ENCODE data around the gene SOX9. TPM values are rescaled to one million over a fixed set of nuclear protein-coding genes. Genes with fewer than 3 reads are reported as not detected.
"Not testable (repeated sequence)": the region's sequence is repeated elsewhere in the genome, so short reads cannot be mapped to it uniquely, and the experiment has no call there.

Gene SOX9
- total RNA-seq, 2 experiments from 2014 or later = not detected

- no peak overlapping the region for H3K27ac Mint-ChIP-seq
- DNase-seq (no peak), ATAC-seq (ENCODE audit: poor library complexity) (no peak)
- TF ChIP-seq CTCF (IDR thresholded peaks at IDR 0.05) = no peak
- no peaks in the 10 kb centered on the region for H3K4me1 Mint-ChIP-seq (ENCODE audit: low read depth)
- Histone ChIP-seq H3K27ac (ENCODE audit: low read depth in 1 of 2, low read length in 2 of 2) (no peak overlapping the region), H3K9me3 (ENCODE audit: control insufficient read depth in 1 of 2, insufficient read depth in 1 of 2, low read length in 2 of 2) (no peaks in the 10 kb centered on the region), H3K27me3 (ENCODE audit: control insufficient read depth in 1 of 2, insufficient read depth in 2 of 2, low read length in 2 of 2) (no peaks in the 10 kb centered on the region), H3K4me1 (ENCODE audit: insufficient read depth, low read length) (no peaks in the 10 kb centered on the region), H3K36me3 (ENCODE audit: insufficient read depth, low read length) (no peaks in the 10 kb centered on the region), H3K4me3 (ENCODE audit: low read length) (no peak overlapping the region)
- no peaks in the 10 kb centered on the region for H3K9me3 Mint-ChIP-seq
- intact Hi-C loops (cut with DNase I, micrococcal nuclease) = no loop called here
- peaks cover 10% of the 10 kb centered on the region for H3K27me3 Mint-ChIP-seq
- no peak overlapping the region for H3K4me3 Mint-ChIP-seq
- H3K36me3 Mint-ChIP-seq (ENCODE audit: low read depth) = no peaks in the 10 kb centered on the region
- ChIA-PET POLR2A (no interaction called here), CTCF (no interaction called here)
These were observed 16.3 kb downstream of the SOX9 start for GRCh38 chr17:72137161-72137560.

DNA sequence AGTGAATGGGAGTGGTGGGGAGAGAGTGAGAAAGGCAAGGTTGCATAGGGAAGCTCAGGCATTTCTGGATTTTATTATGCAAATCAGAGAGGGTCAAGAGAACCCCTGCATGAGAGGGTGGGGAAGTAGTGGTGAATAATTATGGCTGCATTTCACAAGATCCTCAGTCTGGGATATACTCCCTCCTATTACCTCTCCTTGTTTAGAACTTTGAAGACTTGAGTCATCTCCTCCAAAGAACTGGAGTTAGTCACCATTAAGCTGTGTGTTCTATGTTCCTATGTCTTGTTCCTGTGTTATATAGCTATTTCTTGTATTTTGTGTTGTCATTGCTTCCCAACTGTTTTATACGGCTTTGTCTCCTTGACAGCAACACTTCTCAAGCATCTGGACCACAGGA is 18.4 kb downstream of the SOX9 start:
- CTCF ChIA-PET = no interaction called here
- H3K4me1 Mint-ChIP-seq (ENCODE audit: low read depth) = no peaks in the 10 kb centered on the region
- no peaks in the 10 kb centered on the region for H3K9me3 Mint-ChIP-seq
- no peaks in the 10 kb centered on the region for H3K36me3 Mint-ChIP-seq (ENCODE audit: low read depth)
- intact Hi-C loops (cut with DNase I, micrococcal nuclease) = no loop called here
- POLR2A ChIA-PET = no interaction called here
- H3K27ac Mint-ChIP-seq = no peak overlapping the region
- H3K4me1 ChIP-seq (ENCODE audit: insufficient read depth, low read length) = no peaks in the 10 kb centered on the region
- H3K27me3 ChIP-seq (ENCODE audit: control insufficient read depth in 1 of 2, insufficient read depth in 2 of 2, low read length in 2 of 2) = no peaks in the 10 kb centered on the region
- ATAC-seq (ENCODE audit: poor library complexity) (no peak), DNase-seq (no peak)
- H3K9me3 ChIP-seq (ENCODE audit: control insufficient read depth in 1 of 2, insufficient read depth in 1 of 2, low read length in 2 of 2) = no peaks in the 10 kb centered on the region
- H3K27me3 Mint-ChIP-seq = peaks cover 4% of the 10 kb centered on the region
- H3K36me3 ChIP-seq (ENCODE audit: insufficient read depth, low read length) = no peaks in the 10 kb centered on the region
- H3K4me3 ChIP-seq (ENCODE audit: low read length) = no peak overlapping the region
- no peak overlapping the region for H3K27ac ChIP-seq (ENCODE audit: low read depth in 1 of 2, low read length in 2 of 2)
- no peak overlapping the region for H3K4me3 Mint-ChIP-seq
- TF ChIP-seq CTCF (IDR thresholded peaks at IDR 0.05) = no peak

DNA sequence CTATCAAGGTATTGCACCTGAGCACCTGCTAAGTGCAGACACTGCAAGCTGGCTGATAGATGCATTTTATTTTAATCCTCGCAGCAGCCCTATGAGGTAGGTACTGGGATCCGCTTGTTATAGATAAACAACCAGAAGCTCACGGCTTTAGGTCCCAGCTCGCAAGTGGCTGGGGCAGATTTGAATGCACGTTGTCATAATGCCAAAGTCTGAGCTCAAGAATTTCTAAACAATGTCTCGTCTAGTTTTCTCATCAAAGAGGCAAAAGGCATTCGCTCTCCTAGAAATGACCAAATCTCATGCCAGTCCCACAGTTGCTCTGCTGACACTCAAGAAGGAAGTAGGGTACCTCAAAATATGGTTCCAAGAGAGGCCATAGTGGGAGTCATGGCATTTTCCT is 20.5 kb downstream of the SOX9 start:
- H3K27ac ChIP-seq (ENCODE audit: low read depth in 1 of 2, low read length in 2 of 2) = no peak overlapping the region
- DNase-seq = no peak
- ChIA-PET CTCF (no interaction called here), POLR2A (no interaction called here)
- H3K4me3 ChIP-seq (ENCODE audit: low read length) = no peak overlapping the region
- Mint-ChIP-seq H3K36me3 (ENCODE audit: low read depth) (no peaks in the 10 kb centered on the region), H3K27me3 (peaks cover 14% of the 10 kb centered on the region), H3K4me3 (no peak overlapping the region), H3K4me1 (ENCODE audit: low read depth) (no peaks in the 10 kb centered on the region), H3K27ac (no peak overlapping the region), H3K9me3 (no peaks in the 10 kb centered on the region)
- intact Hi-C loops (cut with DNase I, micrococcal nuclease) = no loop called here
- H3K36me3 ChIP-seq (ENCODE audit: insufficient read depth, low read length) = no peaks in the 10 kb centered on the region
- no peak for ATAC-seq (ENCODE audit: poor library complexity)
- no peaks in the 10 kb centered on the region for H3K9me3 ChIP-seq (ENCODE audit: control insufficient read depth in 1 of 2, insufficient read depth in 1 of 2, low read length in 2 of 2)
- TF ChIP-seq CTCF (IDR thresholded peaks at IDR 0.05) = no peak
- no peaks in the 10 kb centered on the region for H3K4me1 ChIP-seq (ENCODE audit: insufficient read depth, low read length)
- H3K27me3 ChIP-seq (ENCODE audit: control insufficient read depth in 1 of 2, insufficient read depth in 2 of 2, low read length in 2 of 2) = no peaks in the 10 kb centered on the region

DNA sequence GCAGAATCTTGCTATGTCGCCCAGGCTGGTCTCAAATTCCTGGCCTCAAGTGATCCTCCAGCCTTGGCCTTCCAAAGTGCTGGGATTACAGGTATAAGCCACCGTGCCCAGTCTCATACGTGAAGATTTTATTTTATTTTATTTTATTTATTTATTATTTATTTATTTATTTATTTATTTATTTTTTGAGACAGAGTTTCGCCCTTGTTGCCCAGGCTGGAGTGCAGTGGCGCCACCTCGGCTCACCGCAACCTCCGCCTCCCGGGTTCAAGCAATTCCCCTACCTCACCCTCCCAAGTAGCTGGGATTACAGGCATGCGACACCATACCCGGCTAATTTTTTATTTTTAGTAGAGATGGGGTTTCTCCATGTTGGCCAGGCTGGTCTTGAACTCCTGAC is 21.3 kb downstream of the SOX9 start:
- CTCF ChIA-PET; H3K36me3 ChIP-seq (ENCODE audit: insufficient read depth, low read length); H3K27ac ChIP-seq (ENCODE audit: low read depth in 1 of 2, low read length in 2 of 2); H3K4me3 ChIP-seq (ENCODE audit: low read length); H3K9me3 Mint-ChIP-seq; H3K27ac Mint-ChIP-seq; H3K4me3 Mint-ChIP-seq; DNase-seq; intact Hi-C loops (cut with DNase I, micrococcal nuclease); H3K9me3 ChIP-seq (ENCODE audit: control insufficient read depth in 1 of 2, insufficient read depth in 1 of 2, low read length in 2 of 2); ATAC-seq (ENCODE audit: poor library complexity); H3K36me3 Mint-ChIP-seq (ENCODE audit: low read depth); POLR2A ChIA-PET; H3K4me1 ChIP-seq (ENCODE audit: insufficient read depth, low read length); H3K27me3 ChIP-seq (ENCODE audit: control insufficient read depth in 1 of 2, insufficient read depth in 2 of 2, low read length in 2 of 2); H3K4me1 Mint-ChIP-seq (ENCODE audit: low read depth): not testable (repeated sequence)
- H3K27me3 Mint-ChIP-seq = peaks cover 15% of the 10 kb centered on the region

Measured in CD4-positive, alpha-beta T cell (primary cell).